ENCODE results near the gene ACER2.

DNA sequence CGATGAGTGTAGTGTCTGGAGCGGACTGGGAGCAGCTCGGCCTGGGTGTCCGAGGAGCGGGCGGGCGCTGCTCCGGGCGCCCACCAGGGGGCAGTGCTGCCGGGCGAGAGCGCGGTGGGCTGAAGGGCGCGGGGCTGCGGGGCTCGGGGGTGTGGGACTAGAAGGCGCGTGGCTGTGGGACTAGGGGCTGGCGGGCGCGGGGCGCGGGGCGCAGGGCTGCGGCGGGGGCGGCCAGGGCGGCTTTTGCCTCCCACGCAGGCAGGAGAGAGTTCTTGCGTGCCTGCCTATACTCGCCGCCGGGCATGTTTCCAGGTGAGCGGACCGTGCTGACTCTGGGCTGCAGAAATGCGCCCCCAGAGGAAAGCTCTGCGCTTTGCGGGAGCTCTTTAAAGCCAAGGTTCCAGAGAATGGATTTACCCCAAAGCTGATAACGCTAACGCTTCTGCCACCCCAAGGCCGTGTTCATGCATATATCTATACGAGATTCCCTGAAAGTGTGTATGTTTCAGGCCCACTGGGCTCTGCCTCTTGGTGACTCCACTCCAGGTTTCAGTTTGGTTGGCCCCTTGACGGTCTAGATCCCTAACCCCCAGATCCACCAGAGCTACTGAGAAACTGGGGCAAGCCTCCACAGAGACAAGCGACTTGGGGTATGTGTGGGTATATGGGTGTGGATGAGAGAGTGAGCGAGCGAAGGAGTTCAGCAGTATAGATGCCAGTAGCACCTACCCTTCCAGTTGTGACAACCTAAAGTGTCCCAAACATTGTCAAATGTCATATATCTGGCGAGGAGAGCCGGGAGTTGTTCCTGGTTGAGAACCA lies 56.2 kb downstream of the ACER2 start:
- no peak for TF ChIP-seq EZH2 (IDR thresholded peaks at IDR 0.05; ENCODE audit: insufficient read depth, low read length)
- TF ChIP-seq, protein P1, sequence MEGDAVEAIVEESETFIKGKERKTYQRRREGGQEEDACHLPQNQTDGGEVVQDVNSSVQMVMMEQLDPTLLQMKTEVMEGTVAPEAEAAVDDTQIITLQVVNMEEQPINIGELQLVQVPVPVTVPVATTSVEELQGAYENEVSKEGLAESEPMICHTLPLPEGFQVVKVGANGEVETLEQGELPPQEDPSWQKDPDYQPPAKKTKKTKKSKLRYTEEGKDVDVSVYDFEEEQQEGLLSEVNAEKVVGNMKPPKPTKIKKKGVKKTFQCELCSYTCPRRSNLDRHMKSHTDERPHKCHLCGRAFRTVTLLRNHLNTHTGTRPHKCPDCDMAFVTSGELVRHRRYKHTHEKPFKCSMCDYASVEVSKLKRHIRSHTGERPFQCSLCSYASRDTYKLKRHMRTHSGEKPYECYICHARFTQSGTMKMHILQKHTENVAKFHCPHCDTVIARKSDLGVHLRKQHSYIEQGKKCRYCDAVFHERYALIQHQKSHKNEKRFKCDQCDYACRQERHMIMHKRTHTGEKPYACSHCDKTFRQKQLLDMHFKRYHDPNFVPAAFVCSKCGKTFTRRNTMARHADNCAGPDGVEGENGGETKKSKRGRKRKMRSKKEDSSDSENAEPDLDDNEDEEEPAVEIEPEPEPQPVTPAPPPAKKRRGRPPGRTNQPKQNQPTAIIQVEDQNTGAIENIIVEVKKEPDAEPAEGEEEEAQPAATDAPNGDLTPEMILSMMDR (IDR thresholded peaks at IDR 0.05; ENCODE audit: insufficient read depth, low read depth, low read length), result peak; percentile 52

All from astrocyte (in vitro differentiated cells and primary cell).